ENCODE data around the gene TTLL11.
A peak's percentile ranks its signal among the peaks of the same experiment; 100 is the strongest.

The TTLL11 gene

DNA sequence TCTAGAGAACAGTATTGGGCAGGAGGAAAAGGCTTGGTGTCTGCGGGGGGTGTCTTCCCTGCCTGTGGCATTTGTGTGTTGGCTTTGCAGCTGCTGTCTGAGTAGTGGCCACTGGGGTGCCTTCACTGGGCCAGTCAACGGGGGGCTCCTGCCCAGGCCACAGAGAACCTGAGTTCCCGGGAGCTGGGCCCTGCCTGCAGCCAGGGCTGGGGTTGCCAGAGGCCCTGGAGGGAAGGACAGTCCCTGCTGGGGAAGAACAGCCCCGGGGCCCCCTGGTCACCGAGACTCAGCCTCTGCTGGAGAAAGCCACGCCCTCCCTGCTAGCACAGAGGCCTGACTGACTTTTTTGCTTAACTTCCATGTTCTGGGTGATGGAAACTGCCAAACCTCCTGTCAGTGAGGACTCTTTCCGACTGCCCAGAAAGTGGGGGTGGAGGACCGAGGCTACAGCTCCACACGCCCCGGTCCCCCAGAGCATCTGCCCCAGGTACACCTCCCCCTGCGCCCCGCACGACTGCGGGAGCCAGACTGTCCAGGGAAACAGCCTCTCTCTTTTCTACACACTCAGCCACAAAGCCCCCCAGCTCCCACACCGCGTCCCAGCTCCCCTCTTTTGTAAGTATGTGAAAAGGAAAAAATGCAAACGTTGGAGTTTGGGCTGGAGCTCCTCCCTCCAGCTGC lies 308.2 kb downstream of the TTLL11 start:
- no peak for DNase-seq (ENCODE audit: low read depth)

GRCh38 chr9:121783521-121784507 lies 309.3 kb downstream of the TTLL11 start:
- DNase-seq (ENCODE audit: low read depth) = no peak

GRCh38 chr9:121783111-121783510 lies 310.0 kb downstream of the TTLL11 start:
- no peak for DNase-seq (ENCODE audit: low read depth)

- DNase-seq (ENCODE audit: low read depth) = no peak
Measured at GRCh38 chr9:121782514-121783110, 310.5 kb downstream of the TTLL11 start.

GRCh38 chr9:121781701-121782464 lies 311.2 kb downstream of the TTLL11 start:
- no peak for DNase-seq (ENCODE audit: low read depth)

DNA sequence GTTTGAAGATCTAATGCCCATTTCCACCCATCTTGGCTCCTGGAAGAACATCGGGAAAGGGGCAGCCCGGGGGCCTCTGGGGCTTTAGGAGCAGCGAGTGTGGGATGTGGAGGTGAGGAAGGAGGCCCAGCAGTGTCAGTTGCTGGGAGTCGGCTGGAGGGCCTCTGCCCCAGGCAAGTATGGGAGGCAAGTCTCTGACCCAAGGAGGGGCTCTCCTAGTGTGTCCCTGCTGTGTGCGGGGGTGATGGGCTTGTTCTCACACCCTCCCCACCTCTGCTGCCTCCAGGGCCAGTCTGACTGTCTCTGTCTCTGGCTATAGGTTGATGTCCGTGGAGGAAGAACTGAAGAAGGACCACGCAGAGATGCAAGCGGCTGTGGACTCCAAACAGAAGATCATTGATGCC lies 312.0 kb downstream of the TTLL11 start:
- DNase-seq (ENCODE audit: low read depth) = no peak

GRCh38 chr9:121780177-121781040 lies 312.7 kb downstream of the TTLL11 start:
- DNase-seq (ENCODE audit: low read depth) = no peak

GRCh38 chr9:121779381-121780117 lies 313.6 kb downstream of the TTLL11 start:
- peak; percentile 5 for DNase-seq (ENCODE audit: low read depth)

DNA sequence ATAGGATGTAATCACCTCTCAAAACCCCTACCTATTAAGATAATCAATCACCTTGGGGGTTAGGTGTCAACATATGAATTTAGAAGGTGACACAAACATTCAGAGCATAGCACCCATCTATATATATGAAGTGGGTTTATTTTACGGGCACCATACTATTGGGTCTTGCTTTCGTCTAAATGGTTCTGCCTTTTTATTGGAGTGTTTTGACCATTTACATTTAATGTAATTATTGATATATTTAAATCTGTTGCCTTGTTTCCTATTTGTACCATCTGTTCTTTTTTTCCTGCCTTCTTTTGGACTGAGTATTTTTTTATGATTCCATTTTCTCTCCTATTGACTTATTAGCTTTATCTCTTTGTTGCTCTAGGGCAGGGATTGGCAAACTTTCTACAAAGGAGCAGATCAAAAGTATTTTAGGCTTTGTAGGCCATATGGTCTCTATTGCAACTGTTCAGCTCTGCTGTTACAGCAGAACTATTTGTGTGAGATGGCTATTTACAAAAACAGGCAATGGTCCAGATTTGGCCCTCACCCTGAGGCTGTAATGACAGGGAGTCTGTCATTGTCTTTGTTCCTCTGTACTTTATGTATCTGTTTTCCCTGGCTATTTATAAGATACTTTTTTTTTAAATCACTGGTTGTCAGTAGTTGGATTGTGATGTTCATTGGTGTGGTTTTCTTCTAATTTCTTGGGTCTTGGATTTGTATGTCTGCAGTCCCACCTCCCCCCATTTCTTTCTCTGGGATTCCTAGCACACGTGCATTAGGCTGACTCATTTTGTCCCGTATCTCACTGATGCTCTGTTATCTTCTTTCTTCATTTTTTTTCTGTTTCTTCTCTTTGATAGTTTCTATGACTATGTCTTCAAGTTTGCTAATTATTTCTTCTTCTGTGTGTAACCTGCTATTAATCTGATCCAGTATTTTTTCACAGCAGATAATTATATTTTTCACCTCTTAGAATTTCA lies 314.6 kb downstream of the TTLL11 start:
- DNase-seq (ENCODE audit: low read depth) = peak; percentile 40

- no peak for DNase-seq (ENCODE audit: low read depth)
Measured at GRCh38 chr9:121776739-121777637, 316.1 kb downstream of the TTLL11 start.

GRCh38 chr9:121776001-121776738 lies 316.9 kb downstream of the TTLL11 start:
- no peak for DNase-seq (ENCODE audit: low read depth)

GRCh38 chr9:121774715-121775613 lies 318.1 kb downstream of the TTLL11 start:
- DNase-seq (ENCODE audit: low read depth) = no peak

DNA sequence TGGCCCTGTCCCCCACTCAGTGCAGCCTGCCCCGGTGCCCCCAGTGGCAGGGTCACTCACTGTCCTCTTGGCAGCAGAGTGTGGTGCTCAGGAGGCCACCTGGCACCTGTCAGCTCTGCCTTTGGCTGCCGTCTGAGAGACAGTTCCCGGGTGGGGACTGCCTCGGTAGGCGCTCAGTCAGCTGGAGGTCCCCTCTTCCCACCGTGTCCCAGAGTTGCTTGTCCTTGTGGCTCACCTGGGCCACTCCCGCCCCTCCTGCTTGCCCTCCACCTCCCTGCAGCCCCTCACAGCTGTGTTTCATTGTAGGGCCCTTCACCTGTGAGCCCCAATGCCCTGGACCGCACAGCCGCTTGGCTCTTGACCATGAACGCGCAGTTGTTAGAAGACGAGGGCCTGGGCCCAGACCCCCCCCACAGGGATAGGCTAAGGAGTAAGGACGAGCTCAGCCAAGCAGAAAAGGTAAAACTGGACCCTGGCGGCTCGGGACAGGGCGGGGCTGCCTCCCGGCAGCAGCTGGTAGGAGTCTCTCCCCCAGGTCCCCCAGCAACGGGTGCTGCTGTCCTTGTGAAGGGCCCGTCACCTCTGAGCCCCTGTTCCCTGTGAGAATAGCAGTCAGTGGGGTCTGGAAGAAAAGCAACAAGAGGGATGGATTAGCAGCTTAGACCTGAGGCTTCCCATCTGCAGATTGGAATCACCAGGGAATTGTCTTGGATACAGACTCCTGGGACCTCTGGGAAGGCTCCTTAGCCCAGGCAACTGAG lies 319.0 kb downstream of the TTLL11 start:
- DNase-seq (ENCODE audit: low read depth) = no peak

DNA sequence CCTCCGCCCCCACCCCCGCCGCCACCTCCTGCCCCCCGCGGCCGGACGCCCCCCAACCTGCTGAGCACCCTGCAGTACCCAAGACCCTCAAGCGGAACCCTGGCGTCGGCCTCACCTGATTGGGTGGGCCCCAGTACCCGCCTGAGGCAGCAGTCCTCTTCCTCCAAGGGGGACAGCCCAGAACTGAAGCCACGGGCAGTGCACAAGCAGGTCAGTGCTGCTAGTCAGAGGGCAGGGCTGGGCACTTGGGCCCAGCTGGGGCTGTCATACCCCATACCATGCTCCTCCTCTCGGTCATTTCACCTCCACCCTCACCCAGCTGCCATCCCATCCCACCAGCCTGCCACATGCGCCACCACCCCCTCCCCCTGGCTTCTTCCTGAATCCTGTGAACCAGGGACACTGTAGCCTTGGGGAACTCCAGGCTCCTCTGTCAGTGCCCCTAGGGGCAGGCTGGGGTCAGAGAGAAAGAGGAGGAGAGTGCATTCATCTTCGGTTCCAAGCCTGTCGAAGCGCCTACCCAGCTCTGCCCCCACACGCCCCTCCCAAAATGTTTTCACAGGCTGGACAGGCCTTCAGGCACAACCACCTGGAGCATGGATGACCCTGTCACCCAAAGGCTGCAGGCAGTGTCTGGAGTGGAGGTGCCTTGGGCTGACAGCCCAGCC lies 319.7 kb downstream of the TTLL11 start:
- no peak for DNase-seq (ENCODE audit: low read depth)
